WERI-Rb-1 (cell line): ENCODE results near the gene RPL10.
A peak's percentile ranks its signal among the peaks of the same experiment; 100 is the strongest.
"Not testable (repeated sequence)": the region's sequence is repeated elsewhere in the genome, so short reads cannot be mapped to it uniquely, and the experiment has no call there.

Experiments used
- DNase-seq: peaks from one replicate; pipeline ENCODE4 v3.0.0-alpha.2; 2020
- H3K27ac ChIP-seq: fragments of 250-450 bp; sonication (Bioruptor Pico); 2 replicates; pipeline ENCODE4 v1.5.1; 2020; ENCODE audit warnings: mild to moderate bottlenecking, moderate library complexity
- H3K27me3 ChIP-seq: fragments of 250-450 bp; sonication (Bioruptor Pico); 2 replicates; pipeline ENCODE4 v1.5.1; 2021; ENCODE audit warnings: mild to moderate bottlenecking, low read depth, moderate library complexity; ENCODE audit not compliant: insufficient read depth, severe bottlenecking
- H3K36me3 ChIP-seq: fragments of 250-450 bp; sonication (Bioruptor Pico); 2 replicates; pipeline ENCODE4 v1.5.1; 2020; ENCODE audit warnings: mild to moderate bottlenecking, moderate library complexity
- H3K4me3 ChIP-seq: 2 replicates; pipeline ENCODE4 v1.5.1; 2011; ENCODE audit warnings: low read depth, mild to moderate bottlenecking, control low read depth, low read length
- H3K9me3 ChIP-seq: fragments of 250-450 bp; sonication (Bioruptor Pico); 2 replicates; pipeline ENCODE4 v1.5.1; 2021; ENCODE audit warnings: mild to moderate bottlenecking, moderate library complexity; ENCODE audit not compliant: severe bottlenecking
- CTCF ChIP-seq: IDR thresholded peaks from 2 replicates; pipeline ENCODE4 v1.5.1; 2011; ENCODE audit warnings: low read depth, mild to moderate bottlenecking, control low read depth, inconsistent platforms, low read length

Gene RPL10

DNA sequence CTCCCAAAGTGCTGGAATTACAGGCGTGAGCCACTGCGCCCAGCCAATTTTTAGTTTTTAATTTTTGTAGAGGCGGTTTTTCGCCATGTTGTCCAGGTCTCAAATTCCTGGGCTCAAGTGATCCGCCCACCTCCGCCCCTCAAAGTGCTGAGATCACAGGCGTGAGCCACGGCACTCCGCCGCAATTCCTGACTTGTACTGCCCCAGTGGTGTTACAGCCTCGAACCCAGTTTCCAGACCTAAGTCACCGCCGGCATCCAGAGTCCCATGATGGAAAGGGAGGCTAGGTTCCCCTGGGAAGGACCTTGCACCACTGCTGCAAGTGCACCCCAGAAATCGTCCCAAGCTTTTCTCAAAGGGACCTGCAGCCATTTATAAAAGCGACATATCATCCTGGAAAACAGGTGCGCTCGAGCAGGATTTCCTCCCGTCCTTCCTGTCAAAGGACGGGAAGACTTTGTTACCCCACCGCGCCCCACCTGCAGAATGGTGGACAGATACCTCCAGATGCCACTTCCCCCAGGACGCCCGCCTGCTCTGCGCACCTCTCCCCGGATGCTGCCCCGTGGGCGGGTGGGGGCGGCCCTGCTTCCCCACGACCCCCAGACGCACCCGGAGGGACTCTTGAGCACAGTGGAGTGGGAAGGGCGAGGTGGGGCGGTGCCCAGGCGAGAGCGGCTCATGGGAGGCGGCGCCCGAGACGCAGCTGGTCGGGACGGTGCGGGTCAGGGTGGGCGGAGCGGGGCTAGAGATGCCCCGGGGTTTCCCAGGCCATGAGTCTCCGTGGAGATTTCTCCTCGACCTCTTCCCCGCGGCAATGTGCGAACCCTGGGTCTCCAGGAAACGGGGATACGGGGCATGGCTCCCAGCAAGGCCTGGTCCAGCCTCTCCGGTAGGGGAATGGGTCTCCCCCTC is 947 bp upstream of the RPL10 start:
- Histone ChIP-seq H3K36me3 (peaks cover 40% of the 10 kb centered on the region), H3K27ac (peak overlapping the region; percentile 99), H3K9me3 (no peaks in the 10 kb centered on the region), H3K4me3 (peak overlapping the region; percentile 66), H3K27me3 (no peaks in the 10 kb centered on the region)
- TF ChIP-seq CTCF = no peak
- DNase-seq = peak; percentile 91

DNA sequence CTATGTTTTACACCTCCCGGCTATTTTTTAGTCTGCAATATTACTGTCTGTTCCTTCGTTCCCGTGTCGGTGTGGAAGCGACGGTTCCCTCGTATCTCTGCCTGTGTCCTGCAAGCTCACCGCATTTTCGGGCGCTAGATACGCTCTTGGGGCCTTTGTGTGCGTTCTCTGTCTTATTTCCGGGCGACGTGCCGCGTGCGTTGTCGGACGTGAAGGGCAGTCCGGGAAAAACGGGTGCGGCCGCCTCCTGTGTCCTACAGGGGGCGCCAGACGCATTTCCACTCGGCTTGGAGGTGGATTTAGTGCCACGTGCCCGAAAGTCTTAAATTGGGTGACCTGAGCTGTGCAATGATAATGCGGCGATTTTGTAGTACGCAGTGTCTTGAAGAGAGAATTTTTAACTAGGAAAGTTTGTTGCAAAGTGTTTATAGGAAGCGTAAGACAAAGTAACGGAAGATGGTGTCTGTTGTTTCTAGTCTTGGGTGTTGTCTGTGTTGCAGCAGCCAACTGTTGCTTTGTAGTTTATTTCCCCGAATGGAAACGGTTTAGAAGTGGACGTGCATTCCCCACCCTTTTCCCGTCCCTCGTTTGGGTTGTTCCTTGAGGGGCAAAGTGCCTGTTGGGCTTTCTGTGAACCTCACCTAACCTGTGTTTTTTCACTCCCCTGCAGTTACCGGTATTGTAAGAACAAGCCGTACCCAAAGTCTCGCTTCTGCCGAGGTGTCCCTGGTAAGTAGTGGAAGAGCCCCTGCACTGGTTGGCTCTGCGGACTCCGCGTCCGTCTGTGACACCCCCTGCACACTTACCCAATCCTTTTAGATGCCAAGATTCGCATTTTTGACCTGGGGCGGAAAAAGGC is 720 bp downstream of the RPL10 start:
- DNase-seq = peak; percentile 93
- peak; percentile 89 for TF ChIP-seq CTCF
- peak overlapping the region; percentile 99 for H3K27ac ChIP-seq
- H3K9me3 ChIP-seq = no peaks in the 10 kb centered on the region
- H3K27me3 ChIP-seq = peaks cover 3% of the 10 kb centered on the region
- peaks cover 54% of the 10 kb centered on the region for H3K36me3 ChIP-seq
- peak overlapping the region; percentile 66 for H3K4me3 ChIP-seq

GRCh38 chrX:154399527-154400368 is 1.6 kb downstream of the RPL10 start:
- H3K36me3 ChIP-seq = peaks cover 54% of the 10 kb centered on the region
- H3K4me3 ChIP-seq = peak overlapping the region; percentile 66
- H3K27ac ChIP-seq = peak overlapping the region; percentile 99
- TF ChIP-seq CTCF = no peak
- H3K9me3 ChIP-seq = no peaks in the 10 kb centered on the region
- H3K27me3 ChIP-seq = peaks cover 3% of the 10 kb centered on the region
- no peak for DNase-seq

GRCh38 chrX:154400369-154400817 is 2.2 kb downstream of the RPL10 start:
- H3K27ac ChIP-seq = not testable (repeated sequence)

DNA sequence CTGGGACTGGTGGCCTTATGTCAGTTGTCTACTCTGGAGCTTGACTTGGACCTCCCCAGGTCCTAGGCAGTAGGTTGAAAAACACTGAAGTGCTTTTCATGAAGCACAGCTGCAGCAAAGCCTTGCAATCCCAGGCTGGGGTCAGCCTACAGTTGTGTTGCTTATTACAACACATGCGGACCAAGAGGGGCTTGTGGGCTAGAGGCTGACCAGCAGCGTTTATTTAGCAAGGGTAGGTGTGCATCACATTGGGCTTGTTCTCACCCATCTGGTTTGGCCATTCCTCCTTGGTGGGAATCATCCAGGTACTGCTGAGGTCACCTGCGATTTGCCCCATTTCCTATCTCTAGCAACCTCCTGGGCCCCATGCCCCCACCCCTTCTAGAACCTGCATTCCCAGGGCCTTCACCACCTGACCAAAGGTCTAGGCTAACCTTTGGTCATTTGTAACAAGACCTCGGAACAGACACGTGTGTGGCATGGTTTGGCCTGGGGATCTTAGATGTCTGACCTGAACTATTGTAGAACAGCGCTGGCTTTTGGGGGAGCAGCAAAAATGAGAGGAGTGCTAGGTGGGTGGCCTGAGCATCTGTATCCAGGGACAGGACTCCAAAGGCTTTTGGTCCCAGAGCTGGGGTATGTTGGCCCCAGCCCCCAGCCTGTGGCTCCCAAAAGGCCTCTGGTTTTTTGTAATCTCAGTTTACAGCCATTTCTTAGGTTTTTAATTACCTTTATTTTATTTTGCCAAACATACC is 3.0 kb downstream of the RPL10 start:
- no peak overlapping the region for H3K4me3 ChIP-seq
- H3K27ac ChIP-seq = no peak overlapping the region
- H3K36me3 ChIP-seq = peaks cover 59% of the 10 kb centered on the region
- H3K9me3 ChIP-seq = no peaks in the 10 kb centered on the region
- no peak for DNase-seq
- H3K27me3 ChIP-seq = peaks cover 3% of the 10 kb centered on the region
- TF ChIP-seq CTCF = no peak

More at GRCh38 chrX:154400369-154400817, 2.2 kb downstream of the RPL10 start:
- not testable (repeated sequence) for H3K27me3 ChIP-seq, H3K9me3 ChIP-seq, H3K4me3 ChIP-seq, DNase-seq
- peaks cover 59% of the 10 kb centered on the region for H3K36me3 ChIP-seq
